ENCODE results near the gene CNN2. TPM values are rescaled to one million over a fixed set of nuclear protein-coding genes. Genes with fewer than 3 reads are reported as not detected.
A peak's percentile ranks its signal among the peaks of the same experiment; 100 is the strongest.

Gene CNN2
- total and polyA plus RNA-seq, 2 of the 13 experiments (the other 11 are each of a cell fraction or from before 2014, with no cell fraction given): 63.6 to 70.0 TPM

GRCh38 chr19:1066251-1066747, 39.9 kb downstream of the CNN2 start (continued):
- TF ChIP-seq GABPA (IDR thresholded peaks at IDR 0.05; ENCODE audit: low read depth, low read length) (no peak), GABPA (CRISPR knock-in tag; IDR thresholded peaks at IDR 0.05; ENCODE audit: low read depth) (no peak; the same call in 1 of the 2 replicates), NCOA1 (CRISPR knock-in tag; IDR thresholded peaks at IDR 0.05) (0 out of 2 replicates have a peak, but pooled peaks have one; percentile 49), SNAI1 (CRISPR knock-in tag; IDR thresholded peaks at IDR 0.05; ENCODE audit: borderline replicate concordance) (no peak), FOSL2 (CRISPR knock-in tag; IDR thresholded peaks at IDR 0.05) (no peak), TGIF2 (CRISPR knock-in tag; IDR thresholded peaks at IDR 0.05) (no peak), YY1 (IDR thresholded peaks at IDR 0.05; ENCODE audit: insufficient read depth, insufficient replicate concordance, low read depth, low read length) (peak; percentile 22), ATF3 (CRISPR knock-in tag; IDR thresholded peaks at IDR 0.05) (no peak), TBX2 (CRISPR knock-in tag; IDR thresholded peaks at IDR 0.05; ENCODE audit: borderline replicate concordance) (0 out of 2 replicates have a peak, but pooled peaks have one; percentile 16), ZSCAN22 (CRISPR knock-in tag; IDR thresholded peaks at IDR 0.05) (no peak), NFKBIZ (CRISPR knock-in tag; IDR thresholded peaks at IDR 0.05) (no peak), THAP9 (CRISPR knock-in tag; IDR thresholded peaks at IDR 0.05; ENCODE audit: borderline replicate concordance) (peak; percentile 47), POLR2A (IDR thresholded peaks at IDR 0.05; ENCODE audit: insufficient read depth in 1 of 2, low read depth in 2 of 2, low read length in 2 of 2) (peak in 1 of 2 experiments; percentile 43; a peak in 2 of 4 replicates), HHEX (CRISPR knock-in tag; IDR thresholded peaks at IDR 0.05) (no peak), SMAD1 (CRISPR knock-in tag; IDR thresholded peaks at IDR 0.05; ENCODE audit: borderline replicate concordance, low read depth) (no peak), MTA3 (CRISPR knock-in tag; IDR thresholded peaks at IDR 0.05) (no peak), ZBTB42 (CRISPR knock-in tag; IDR thresholded peaks at IDR 0.05) (no peak), ZNF749 (CRISPR knock-in tag; IDR thresholded peaks at IDR 0.05; ENCODE audit: borderline replicate concordance) (no peak), FIP1L1 (IDR thresholded peaks at IDR 0.05; ENCODE audit: borderline replicate concordance, insufficient read depth, low read depth, low read length) (no peak), ZNF367 (CRISPR knock-in tag; IDR thresholded peaks at IDR 0.05; ENCODE audit: borderline replicate concordance) (no peak), DBP (CRISPR knock-in tag; IDR thresholded peaks at IDR 0.05; ENCODE audit: not compliant biosample characterization) (no peak), KAT7 (CRISPR knock-in tag; IDR thresholded peaks at IDR 0.05; ENCODE audit: borderline replicate concordance) (no peak), ZNF235 (CRISPR knock-in tag; IDR thresholded peaks at IDR 0.05; ENCODE audit: borderline replicate concordance) (no peak), ZNF709 (CRISPR knock-in tag; IDR thresholded peaks at IDR 0.05) (no peak), ZMAT3 (CRISPR knock-in tag; conservative IDR thresholded peaks at IDR 0.05) (no peak), ZBTB7B (CRISPR knock-in tag; IDR thresholded peaks at IDR 0.05) (peak; percentile 88), ZNF10 (CRISPR knock-in tag; IDR thresholded peaks at IDR 0.05; ENCODE audit: borderline replicate concordance, low read depth) (no peak), SATB2 (CRISPR knock-in tag; IDR thresholded peaks at IDR 0.05) (no peak), EED (CRISPR knock-in tag; IDR thresholded peaks at IDR 0.05) (no peak), IKZF4 (CRISPR knock-in tag; IDR thresholded peaks at IDR 0.05; ENCODE audit: borderline replicate concordance, low read depth, not compliant biosample characterization) (peak; percentile 23), DNMT3B (CRISPR knock-in tag; conservative IDR thresholded peaks at IDR 0.05) (no peak)

All from HepG2 (cell line).